ENCODE measurements around the gene CHD5. TPM values are rescaled to one million over a fixed set of nuclear protein-coding genes. Genes with fewer than 3 reads are reported as not detected.

Gene CHD5
- total RNA-seq, 1 experiment from 2014 or later, result 62.9 TPM

DNA sequence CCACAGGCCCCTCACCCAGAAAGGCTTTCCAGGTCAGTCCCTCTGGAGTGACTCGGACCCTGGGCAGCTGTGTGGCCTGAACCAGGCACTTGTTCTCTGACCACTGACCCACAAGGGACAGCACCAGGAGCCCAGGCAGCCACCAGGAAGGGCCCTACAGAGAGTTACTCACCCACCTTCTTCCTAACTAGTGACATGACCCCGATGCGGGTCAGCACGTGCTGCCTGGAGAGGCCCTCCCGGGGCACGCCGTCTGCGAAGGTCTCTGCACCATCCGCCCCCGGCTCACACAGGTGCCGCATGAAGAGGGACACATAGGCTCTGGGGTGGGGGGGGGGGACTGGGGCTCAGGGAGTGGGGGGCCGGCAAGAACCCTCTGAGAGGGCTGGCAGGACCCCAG lies 55.8 kb downstream of the CHD5 start:
- ATAC-seq, result no peak
- Histone ChIP-seq H3K27ac (ENCODE audit: low read length) (no peak overlapping the region), H3K9me3 (ENCODE audit: control insufficient read depth, insufficient read depth, low read depth, low read length) (no peaks in the 10 kb centered on the region), H3K27me3 (ENCODE audit: control insufficient read depth, insufficient read depth, low read length) (no peaks in the 10 kb centered on the region), H3K4me3 (ENCODE audit: low read depth in 2 of 2, low read length in 2 of 2) (no peak overlapping the region), H3K36me3 (ENCODE audit: control insufficient read depth, insufficient read depth, low read length) (no peaks in the 10 kb centered on the region; the same call in 1 of the 2 replicates), H3K4me1 (ENCODE audit: control insufficient read depth, insufficient read depth, low read length) (no peaks in the 10 kb centered on the region)
- no peak for TF ChIP-seq TCF7L2 (IDR thresholded peaks at IDR 0.05; ENCODE audit: low read depth, low read length)
- intact Hi-C loops (cut with micrococcal nuclease; ENCODE audit: unreplicated experiment) (no loop called here), in situ Hi-C loops (cut with HindIII; ENCODE audit: low pct_unique_long_range_greater_than_20kb, low sequenced_read_pairs) (no loop called here)
- no peak for DNase-seq (ENCODE audit: low read depth, low spot score)
- ChIA-PET POLR2A (no interaction called here), CTCF (no interaction called here)
- BruUV-seq (replicated peaks), result no TSS peak

DNA sequence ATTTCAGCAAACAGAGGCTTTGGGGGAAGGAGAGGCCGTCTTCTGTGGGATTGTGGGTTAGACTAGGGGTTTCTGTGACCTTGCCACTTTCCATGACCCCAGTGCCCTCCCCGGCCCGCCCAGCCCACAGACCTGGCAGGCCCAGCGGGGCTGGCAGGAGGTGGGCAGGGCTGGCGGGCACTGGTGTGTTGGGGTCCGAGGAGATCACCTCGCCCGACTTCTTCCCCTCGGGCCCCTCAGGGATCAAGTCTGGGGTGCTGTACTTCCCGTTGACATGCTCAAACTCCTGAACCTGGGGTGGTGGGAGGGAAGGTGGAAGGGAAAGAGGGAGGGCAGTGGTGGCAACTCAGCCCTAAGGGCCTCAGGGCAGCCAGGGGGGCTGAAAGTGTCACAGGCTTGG lies 56.3 kb downstream of the CHD5 start:
- TF ChIP-seq, protein P1, sequence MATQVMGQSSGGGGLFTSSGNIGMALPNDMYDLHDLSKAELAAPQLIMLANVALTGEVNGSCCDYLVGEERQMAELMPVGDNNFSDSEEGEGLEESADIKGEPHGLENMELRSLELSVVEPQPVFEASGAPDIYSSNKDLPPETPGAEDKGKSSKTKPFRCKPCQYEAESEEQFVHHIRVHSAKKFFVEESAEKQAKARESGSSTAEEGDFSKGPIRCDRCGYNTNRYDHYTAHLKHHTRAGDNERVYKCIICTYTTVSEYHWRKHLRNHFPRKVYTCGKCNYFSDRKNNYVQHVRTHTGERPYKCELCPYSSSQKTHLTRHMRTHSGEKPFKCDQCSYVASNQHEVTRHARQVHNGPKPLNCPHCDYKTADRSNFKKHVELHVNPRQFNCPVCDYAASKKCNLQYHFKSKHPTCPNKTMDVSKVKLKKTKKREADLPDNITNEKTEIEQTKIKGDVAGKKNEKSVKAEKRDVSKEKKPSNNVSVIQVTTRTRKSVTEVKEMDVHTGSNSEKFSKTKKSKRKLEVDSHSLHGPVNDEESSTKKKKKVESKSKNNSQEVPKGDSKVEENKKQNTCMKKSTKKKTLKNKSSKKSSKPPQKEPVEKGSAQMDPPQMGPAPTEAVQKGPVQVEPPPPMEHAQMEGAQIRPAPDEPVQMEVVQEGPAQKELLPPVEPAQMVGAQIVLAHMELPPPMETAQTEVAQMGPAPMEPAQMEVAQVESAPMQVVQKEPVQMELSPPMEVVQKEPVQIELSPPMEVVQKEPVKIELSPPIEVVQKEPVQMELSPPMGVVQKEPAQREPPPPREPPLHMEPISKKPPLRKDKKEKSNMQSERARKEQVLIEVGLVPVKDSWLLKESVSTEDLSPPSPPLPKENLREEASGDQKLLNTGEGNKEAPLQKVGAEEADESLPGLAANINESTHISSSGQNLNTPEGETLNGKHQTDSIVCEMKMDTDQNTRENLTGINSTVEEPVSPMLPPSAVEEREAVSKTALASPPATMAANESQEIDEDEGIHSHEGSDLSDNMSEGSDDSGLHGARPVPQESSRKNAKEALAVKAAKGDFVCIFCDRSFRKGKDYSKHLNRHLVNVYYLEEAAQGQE (IDR thresholded peaks at IDR 0.05; ENCODE audit: insufficient read depth in 1 of 2, low read depth in 2 of 2, low read length in 1 of 2), result no peak
- TF ChIP-seq TCF7L2 (IDR thresholded peaks at IDR 0.05; ENCODE audit: low read depth, low read length), result no peak
- no peak for TF ChIP-seq SIN3A (IDR thresholded peaks at IDR 0.05; ENCODE audit: borderline replicate concordance, insufficient read depth, low read depth, low read length)
- no peak for TF ChIP-seq POLR2AphosphoS5 (IDR thresholded peaks at IDR 0.05; ENCODE audit: low read depth, low read length)
- TF ChIP-seq, protein P2, sequence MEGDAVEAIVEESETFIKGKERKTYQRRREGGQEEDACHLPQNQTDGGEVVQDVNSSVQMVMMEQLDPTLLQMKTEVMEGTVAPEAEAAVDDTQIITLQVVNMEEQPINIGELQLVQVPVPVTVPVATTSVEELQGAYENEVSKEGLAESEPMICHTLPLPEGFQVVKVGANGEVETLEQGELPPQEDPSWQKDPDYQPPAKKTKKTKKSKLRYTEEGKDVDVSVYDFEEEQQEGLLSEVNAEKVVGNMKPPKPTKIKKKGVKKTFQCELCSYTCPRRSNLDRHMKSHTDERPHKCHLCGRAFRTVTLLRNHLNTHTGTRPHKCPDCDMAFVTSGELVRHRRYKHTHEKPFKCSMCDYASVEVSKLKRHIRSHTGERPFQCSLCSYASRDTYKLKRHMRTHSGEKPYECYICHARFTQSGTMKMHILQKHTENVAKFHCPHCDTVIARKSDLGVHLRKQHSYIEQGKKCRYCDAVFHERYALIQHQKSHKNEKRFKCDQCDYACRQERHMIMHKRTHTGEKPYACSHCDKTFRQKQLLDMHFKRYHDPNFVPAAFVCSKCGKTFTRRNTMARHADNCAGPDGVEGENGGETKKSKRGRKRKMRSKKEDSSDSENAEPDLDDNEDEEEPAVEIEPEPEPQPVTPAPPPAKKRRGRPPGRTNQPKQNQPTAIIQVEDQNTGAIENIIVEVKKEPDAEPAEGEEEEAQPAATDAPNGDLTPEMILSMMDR (IDR thresholded peaks at IDR 0.05), result no peak
- Histone ChIP-seq H3K9me3 (ENCODE audit: control insufficient read depth, insufficient read depth, low read depth, low read length) (no peaks in the 10 kb centered on the region), H3K4me1 (ENCODE audit: control insufficient read depth, insufficient read depth, low read length) (no peaks in the 10 kb centered on the region), H3K36me3 (ENCODE audit: control insufficient read depth, insufficient read depth, low read length) (no peaks in the 10 kb centered on the region), H3K27ac (ENCODE audit: low read length) (no peak overlapping the region), H3K27me3 (ENCODE audit: control insufficient read depth, insufficient read depth, low read length) (no peaks in the 10 kb centered on the region), H3K4me3 (ENCODE audit: low read depth in 2 of 2, low read length in 2 of 2) (no peak overlapping the region)
- BruUV-seq (replicated peaks), result no TSS peak
- in situ Hi-C loops (cut with HindIII; ENCODE audit: low pct_unique_long_range_greater_than_20kb, low sequenced_read_pairs) (no loop called here), intact Hi-C loops (cut with micrococcal nuclease; ENCODE audit: unreplicated experiment) (no loop called here)
- no peak for DNase-seq (ENCODE audit: low read depth, low spot score)
- POLR2A ChIA-PET, result no interaction called here
- CTCF ChIA-PET, result no interaction called here
- ATAC-seq, result no peak

DNA sequence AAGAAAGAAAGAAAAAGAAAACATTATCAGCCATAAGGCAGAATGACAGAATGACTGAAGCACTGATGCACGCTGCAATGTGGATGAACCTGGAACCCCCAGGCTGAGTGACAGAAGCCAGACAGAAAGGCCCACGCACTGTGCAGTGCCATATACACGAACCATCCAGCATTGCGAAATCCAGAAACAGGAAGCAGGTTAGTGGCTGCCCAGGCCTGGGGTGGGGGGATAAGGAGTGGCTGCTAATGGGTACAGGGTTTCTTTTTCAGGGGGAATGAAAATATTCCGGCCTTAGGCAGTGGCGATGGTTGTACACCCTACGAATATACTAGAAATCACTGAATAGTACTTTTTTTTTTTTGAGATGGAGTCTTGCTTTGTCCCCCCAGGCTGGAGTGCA lies 57.0 kb downstream of the CHD5 start:
- no TSS peak for BruUV-seq (replicated peaks)
- no peaks in the 10 kb centered on the region for H3K4me1 ChIP-seq (ENCODE audit: control insufficient read depth, insufficient read depth, low read length)
- TF ChIP-seq, protein P1 (IDR thresholded peaks at IDR 0.05; ENCODE audit: insufficient read depth in 1 of 2, low read depth in 2 of 2, low read length in 1 of 2), result no peak
- no peak for TF ChIP-seq TCF7L2 (IDR thresholded peaks at IDR 0.05; ENCODE audit: low read depth, low read length)
- TF ChIP-seq SIN3A (IDR thresholded peaks at IDR 0.05; ENCODE audit: borderline replicate concordance, insufficient read depth, low read depth, low read length), result no peak
- TF ChIP-seq, protein P2 (IDR thresholded peaks at IDR 0.05), result no peak
- TF ChIP-seq POLR2AphosphoS5 (IDR thresholded peaks at IDR 0.05; ENCODE audit: low read depth, low read length), result no peak
- no peak overlapping the region for H3K27ac ChIP-seq (ENCODE audit: low read length)
- H3K9me3 ChIP-seq (ENCODE audit: control insufficient read depth, insufficient read depth, low read depth, low read length), result no peaks in the 10 kb centered on the region
- DNase-seq (ENCODE audit: low read depth, low spot score) (no peak), ATAC-seq (no peak)
- POLR2A ChIA-PET, result no interaction called here
- CTCF ChIA-PET, result no interaction called here
- H3K4me3 ChIP-seq (ENCODE audit: low read depth in 2 of 2, low read length in 2 of 2), result no peak overlapping the region
- H3K36me3 ChIP-seq (ENCODE audit: control insufficient read depth, insufficient read depth, low read length), result no peaks in the 10 kb centered on the region
- in situ Hi-C loops (cut with HindIII; ENCODE audit: low pct_unique_long_range_greater_than_20kb, low sequenced_read_pairs), result no loop called here
- no peaks in the 10 kb centered on the region for H3K27me3 ChIP-seq (ENCODE audit: control insufficient read depth, insufficient read depth, low read length)
- intact Hi-C loops (cut with micrococcal nuclease; ENCODE audit: unreplicated experiment), result no loop called here
